Heart left ventricle (tissue), 13 donors: ENCODE results near the gene EIF1.

Source experiments
- CTCF ChIP-seq, 12 donors: fragments of 200-600 bp; sonication (generic) in 4 of 12; IDR thresholded peaks; one replicate each; pipeline versions ENCODE4 v1.5.0 to v1.8.0; 2018 to 2022; ENCODE audit warnings: antibody characterized with exemption in 12 of 12, mild to moderate bottlenecking in 5 of 12
- POLR2A ChIP-seq, 2 donors: fragments of 450-650 bp; IDR thresholded peaks; one replicate each; pipeline ENCODE4 v1.6.1; 2017; ENCODE audit warnings: antibody characterized with exemption in 2 of 2, mild to moderate bottlenecking in 2 of 2, moderate library complexity in 2 of 2
- donor health status: ischemic (EF 13 %, LVEDD 7.1; RV severe dilation, severe dysfunction).
- donor health status: DM: no; HTN: yes; CAD: no.
- donor health status: DM: no; HTN: no; CAD: no.
- donor health status: ischemic (EF 25% LVEDD 6.9; RV normal size, moderate dysfunction).
- donor health status: ischemic (EF 25% LVEDD 5.7; RV mildly dilated, moderate dysfunction).
- donor health status: ischemic (EF 35%, LVEDD 5.7; RV mildly dilated, moderate dysfunction).
- donor health status: nonischemic (EF 11% LVEDD 7.7; RV severe dilation, severe dysfunction).
- donor health status: DM: yes; HTN: yes; CAD: no.
- donor health status: PGD.
- donor health status: ischemic (EF 29% LVEDD 5.4; RV normal size, mild dysfunction).
- donor health status: nonischemic (EF 23%, LVEDD 6.1; RV moderate dilation, normal function).

GRCh38 chr17:41697122-41697962 lies 8.7 kb downstream of the EIF1 start:
- TF ChIP-seq CTCF (IDR thresholded peaks at IDR 0.05) (no peak), POLR2A (IDR thresholded peaks at IDR 0.05) (no peak)
